H1 (cell line): ENCODE data around the gene CPT2. TPM values are rescaled to one million over a fixed set of nuclear protein-coding genes. Genes with fewer than 3 reads are reported as not detected.

Experiments used
- CTCF ChIA-PET: fragments of 300-600 bp; sonication (Branson Sonifier 250); formaldehyde crosslinking; loops from one replicate; lab custom pipeline; 2021; ENCODE audit not compliant: partially characterized antibody; lab: Charles Lee
- POLR2A ChIA-PET: fragments of 300-600 bp; sonication (Branson Sonifier 250); formaldehyde crosslinking; loops from one replicate; lab custom pipeline; 2021; ENCODE audit warnings: inconsistent platforms; ENCODE audit not compliant: partially characterized antibody; lab: Charles Lee
- DNase-seq, 2 experiments: peaks; one replicate each; pipeline versions ENCODE4 v3.0.0 to v3.0.0-alpha.2; 2010 to 2022; ENCODE audit warnings: low spot score in 2 of 2, low read depth in 1 of 2, mixed read lengths in 1 of 2
- FAIRE-seq: peaks from 2 replicates; lab custom pipeline; 2011; peaks lifted over from hg19 to GRCh38; lab: Jason Lieb, UNC
- H2AFZ ChIP-seq: 2 replicates; pipeline ENCODE4 v1.8.1; 2012; ENCODE audit warnings: low read length, inconsistent platforms
- H2AK5ac ChIP-seq: 2 replicates; pipeline ENCODE4 v1.6.1; 2013; ENCODE audit warnings: low read depth, low read length
- H2BK120ac ChIP-seq: replicated peaks from 2 replicates; pipeline ENCODE3; 2013; ENCODE audit warnings: low read depth, low read length, inconsistent platforms
- H2BK12ac ChIP-seq: 2 replicates; pipeline ENCODE4 v1.6.1; 2013; ENCODE audit warnings: low read depth, low read length
- H2BK15ac ChIP-seq: 2 replicates; pipeline ENCODE4 v1.6.1; 2013; ENCODE audit warnings: low read length
- H2BK20ac ChIP-seq: 2 replicates; pipeline ENCODE4 v1.6.1; 2013; ENCODE audit warnings: low read length
- H2BK5ac ChIP-seq: 2 replicates; pipeline ENCODE4 v1.6.1; 2013; ENCODE audit warnings: low read depth, low read length
- H3K14ac ChIP-seq: 2 replicates; pipeline ENCODE4 v1.6.1; 2013; ENCODE audit warnings: inconsistent platforms; ENCODE audit not compliant: insufficient read length
- H3K18ac ChIP-seq: 2 replicates; pipeline ENCODE4 v1.6.1; 2013; ENCODE audit warnings: low read length; ENCODE audit errors: extremely low read depth
- H3K23ac ChIP-seq: 2 replicates; pipeline ENCODE4 v1.6.1; 2013; ENCODE audit warnings: inconsistent platforms; ENCODE audit not compliant: insufficient read length
- H3K23me2 ChIP-seq: 2 replicates; pipeline ENCODE4 v1.6.1; 2013; ENCODE audit warnings: low read depth, low read length
- H3K27ac ChIP-seq: 2 replicates; pipeline ENCODE4 v1.6.1; 2011; ENCODE audit warnings: low read depth, low read length, inconsistent platforms
- H3K27me3 ChIP-seq, 4 experiments: replicated peaks in 1 of 4; 1 replicate in 1 of 4; 2 replicates in 3 of 4; pipeline versions ENCODE4 v1.6.1 to v1.8.1; 2011 to 2013; ENCODE audit warnings: low read length in 3 of 4, mild to moderate bottlenecking in 3 of 4, inconsistent platforms in 2 of 4, mixed read lengths in 2 of 4, moderate library complexity in 1 of 4; ENCODE audit not compliant: control insufficient read depth in 3 of 4, insufficient read depth in 3 of 4; ENCODE audit errors: extremely low read depth in 1 of 4
- H3K36me3 ChIP-seq, 4 experiments: 2 replicates each; pipeline versions ENCODE4 v1.6.1 to v1.8.1; 2011 to 2013; ENCODE audit warnings: mild to moderate bottlenecking in 4 of 4, low read length in 3 of 4, moderate library complexity in 2 of 4, control low read depth in 1 of 4, inconsistent platforms in 1 of 4; ENCODE audit not compliant: insufficient read depth in 4 of 4, control insufficient read depth in 2 of 4
- H3K4ac ChIP-seq: replicated peaks from 2 replicates; pipeline ENCODE3; 2013; ENCODE audit warnings: low read length, low read depth, mixed read lengths, inconsistent platforms; ENCODE audit not compliant: insufficient read length
- H3K4me1 ChIP-seq, 4 experiments: replicated peaks in 1 of 4; 1 replicate in 1 of 4; 2 replicates in 3 of 4; pipeline versions ENCODE4 v1.6.1 to v1.8.1; 2011 to 2013; ENCODE audit warnings: low read length in 3 of 4, inconsistent platforms in 2 of 4, mixed read lengths in 1 of 4; ENCODE audit not compliant: insufficient read depth in 4 of 4, control insufficient read depth in 3 of 4
- H3K4me2 ChIP-seq, 2 experiments: 2 replicates each; pipeline versions ENCODE4 v1.6.1 to v1.8.1; 2011 to 2013; ENCODE audit warnings: low read depth in 2 of 2, low read length in 2 of 2, control low read depth in 1 of 2, inconsistent platforms in 1 of 2, mild to moderate bottlenecking in 1 of 2; ENCODE audit not compliant: insufficient read depth in 1 of 2
- H3K4me3 ChIP-seq, 4 experiments: fragments of 200-600, 300-600 bp in 1 of 4; sonication (generic), shearing (Covaris generic), sonication (Bioruptor Twin) in 1 of 4; 2 replicates each; pipeline versions ENCODE4 v1.5.1 to v1.8.1; 2011 to 2016; ENCODE audit warnings: low read length in 4 of 4, low read depth in 3 of 4, control low read depth in 2 of 4, inconsistent platforms in 2 of 4, mild to moderate bottlenecking in 2 of 4, mixed read lengths in 1 of 4, moderate library complexity in 1 of 4; ENCODE audit not compliant: insufficient read depth in 2 of 4; ENCODE audit errors: extremely low read depth in 1 of 4
- H3K56ac ChIP-seq: replicated peaks from 2 replicates; pipeline ENCODE3; 2013; ENCODE audit warnings: low read depth, mild to moderate bottlenecking, mixed read lengths, low read length, inconsistent platforms; ENCODE audit not compliant: insufficient read length
- H3K79me1 ChIP-seq: 2 replicates; pipeline ENCODE4 v1.6.1; 2013; ENCODE audit warnings: low read depth, low read length, control low read depth
- H3K79me2 ChIP-seq, 2 experiments: 2 replicates each; pipeline versions ENCODE4 v1.6.1 to v1.8.1; 2012 to 2013; ENCODE audit warnings: low read length in 2 of 2, mild to moderate bottlenecking in 2 of 2, inconsistent platforms in 1 of 2; ENCODE audit not compliant: insufficient read depth in 2 of 2, control insufficient read depth in 1 of 2
- H3K9ac ChIP-seq, 4 experiments: replicated peaks in 1 of 4; 1 replicate in 1 of 4; 2 replicates in 3 of 4; pipeline versions ENCODE4 v1.6.1 to v1.8.1; 2011 to 2013; ENCODE audit warnings: low read depth in 3 of 4, low read length in 3 of 4, control low read depth in 2 of 4, mild to moderate bottlenecking in 2 of 4, moderate library complexity in 2 of 4, inconsistent platforms in 1 of 4; ENCODE audit errors: extremely low read depth in 1 of 4
- H3K9me3 ChIP-seq, 2 experiments: 2 replicates each; pipeline versions ENCODE4 v1.6.1 to v1.8.1; 2012 to 2013; ENCODE audit warnings: mild to moderate bottlenecking in 2 of 2, moderate library complexity in 2 of 2, control low read depth in 1 of 2, inconsistent platforms in 1 of 2, low read depth in 1 of 2, low read length in 1 of 2, mixed read lengths in 1 of 2; ENCODE audit not compliant: insufficient read depth in 2 of 2
- H4K20me1 ChIP-seq, 2 experiments: replicated peaks in 1 of 2; 2 replicates each; pipeline versions ENCODE3 to v1.8.1; 2011 to 2013; ENCODE audit warnings: inconsistent platforms in 2 of 2, low read length in 2 of 2, mild to moderate bottlenecking in 1 of 2; ENCODE audit not compliant: insufficient read depth in 2 of 2, control insufficient read depth in 1 of 2
- H4K5ac ChIP-seq: 2 replicates; pipeline ENCODE4 v1.6.1; 2013; ENCODE audit warnings: low read length, low read depth, mixed read lengths, inconsistent platforms; ENCODE audit not compliant: insufficient read length
- H4K8ac ChIP-seq: 2 replicates; pipeline ENCODE4 v1.8.0; 2013; ENCODE audit warnings: mild to moderate bottlenecking, moderate library complexity, low read length, inconsistent platforms; ENCODE audit not compliant: insufficient read depth; ENCODE audit errors: extremely low read depth
- H4K91ac ChIP-seq: replicated peaks from 2 replicates; pipeline ENCODE3; 2013; ENCODE audit warnings: low read length, mixed read lengths, inconsistent platforms; ENCODE audit not compliant: insufficient read length
- ASH2L ChIP-seq: fragments of 200-600, 300-600 bp; sonication (generic); IDR thresholded peaks from one replicate; pipeline ENCODE4 v1.7.1; 2017; ENCODE audit warnings: low read length
- BRCA1 ChIP-seq: IDR thresholded peaks from 2 replicates; pipeline ENCODE4 v1.6.1; 2012; ENCODE audit warnings: low read depth, low read length, improper control_type of control experiment
- CBX5 ChIP-seq: fragments of 300-800, 300-1000 bp; sonication (generic); IDR thresholded peaks from 2 replicates; pipeline ENCODE4 v1.7.1; 2016; ENCODE audit warnings: antibody characterized with exemption, low read length, low read depth
- CHD2 ChIP-seq: IDR thresholded peaks from 2 replicates; pipeline ENCODE4 v1.6.1; 2012; ENCODE audit warnings: low read length, improper control_type of control experiment
- CTBP2 ChIP-seq: IDR thresholded peaks from 2 replicates; pipeline ENCODE4 v1.7.0; 2011; ENCODE audit warnings: borderline replicate concordance, mild to moderate bottlenecking, moderate library complexity, mixed read lengths, low read length; ENCODE audit not compliant: insufficient read depth, insufficient read length
- EP300 ChIP-seq, 2 experiments: IDR thresholded peaks; 1 replicate in 1 of 2; 2 replicates in 1 of 2; pipeline ENCODE4 v1.6.1; 2011 to 2012; ENCODE audit warnings: low read depth in 2 of 2, low read length in 2 of 2, mild to moderate bottlenecking in 2 of 2, borderline replicate concordance in 1 of 2, inconsistent platforms in 1 of 2, moderate library complexity in 1 of 2
- NANOG ChIP-seq: IDR thresholded peaks from 2 replicates; pipeline ENCODE4 v1.6.1; 2011; ENCODE audit warnings: low read length, low read depth, mild to moderate bottlenecking, inconsistent platforms; ENCODE audit not compliant: insufficient read depth, poor library complexity, severe bottlenecking
- POLR2A ChIP-seq, 2 experiments: IDR thresholded peaks; 1 replicate in 1 of 2; 2 replicates in 1 of 2; pipeline ENCODE4 v1.6.1; 2011; ENCODE audit warnings: low read depth in 2 of 2, low read length in 2 of 2, mild to moderate bottlenecking in 2 of 2; ENCODE audit errors: control extremely low read depth in 1 of 2
- RFX5 ChIP-seq: IDR thresholded peaks from 2 replicates; pipeline ENCODE4 v1.6.1; 2011; ENCODE audit warnings: low read depth, low read length, improper control_type of control experiment, borderline replicate concordance
- SAP30 ChIP-seq: fragments of 300-600 bp; sonication (generic); IDR thresholded peaks from 2 replicates; pipeline ENCODE4 v1.7.1; 2012; ENCODE audit warnings: low read length, moderate library complexity, mild to moderate bottlenecking, inconsistent platforms; ENCODE audit not compliant: insufficient read depth, insufficient replicate concordance
- SIRT6 ChIP-seq: IDR thresholded peaks from one replicate; pipeline ENCODE4 v1.7.1; 2012; ENCODE audit warnings: low read length, inconsistent platforms
- SUZ12 ChIP-seq: fragments of 200-600 bp; sonication (generic); IDR thresholded peaks from 2 replicates; pipeline ENCODE4 v1.6.1; 2012; ENCODE audit warnings: mild to moderate bottlenecking, inconsistent platforms, low read length, moderate library complexity, mixed read lengths
- TAF1 ChIP-seq: IDR thresholded peaks from 2 replicates; pipeline ENCODE4 v1.6.1; 2011; ENCODE audit warnings: mild to moderate bottlenecking, low read depth, low read length
- WGBS, 2 experiments: shearing (Covaris generic) in 1 of 2; methylation state at CpG; one replicate each; pipeline versions ENCODE4 v1.1.6 to v1.1.7; 2013 to 2015; ENCODE audit warnings: low lambda C conversion rate in 2 of 2, mixed read lengths in 2 of 2, inconsistent platforms in 1 of 2, low coverage in 1 of 2, missing lambda C conversion rate in 1 of 2; ENCODE audit not compliant: insufficient replicate concordance in 2 of 2, insufficient coverage in 1 of 2, insufficient read length in 1 of 2; ENCODE audit errors: extremely low coverage in 1 of 2, missing lambda C conversion rate in 1 of 2; 5-methylcytosine and 5-hydroxymethylcytosine counted together
- polyA plus RNA-seq, 7 experiments: library from polyadenylated mRNA; depleted of rRNA in 3 of 7; stranded (reverse) in 5 of 7; unstranded in 2 of 7; fragments of >200 nt in 5 of 7; fragments of 200-250 nt in 2 of 7; gene quantifications; 1 replicate in 5 of 7; 2 replicates in 1 of 7; 4 replicates in 1 of 7; pipeline versions ENCODE4 v1.2.1 to v1.2.3, GENCODE V29; 2011 to 2013; ENCODE audit warnings: missing spikeins in 2 of 7, mixed read lengths in 2 of 7
- total RNA-seq: library from RNA; stranded (reverse); fragmentation: NEBNext Ultra II Directional; extraction: Animal tissue kit (Norgen Biotek cat#: 25700); gene quantifications from 2 replicates; pipeline ENCODE4 v1.2.1, GENCODE V29; 2021
- TF ChIP-seq, protein P1 (sequence below): IDR thresholded peaks from 2 replicates; pipeline ENCODE4 v1.6.1; 2011; ENCODE audit warnings: low read length, improper control_type of control experiment

The CPT2 gene
- total and polyA plus RNA-seq, 2 of the 8 experiments (the other 6 are each of a cell fraction or from before 2014, with no cell fraction given) = 23.9 to 25.5 TPM

DNA sequence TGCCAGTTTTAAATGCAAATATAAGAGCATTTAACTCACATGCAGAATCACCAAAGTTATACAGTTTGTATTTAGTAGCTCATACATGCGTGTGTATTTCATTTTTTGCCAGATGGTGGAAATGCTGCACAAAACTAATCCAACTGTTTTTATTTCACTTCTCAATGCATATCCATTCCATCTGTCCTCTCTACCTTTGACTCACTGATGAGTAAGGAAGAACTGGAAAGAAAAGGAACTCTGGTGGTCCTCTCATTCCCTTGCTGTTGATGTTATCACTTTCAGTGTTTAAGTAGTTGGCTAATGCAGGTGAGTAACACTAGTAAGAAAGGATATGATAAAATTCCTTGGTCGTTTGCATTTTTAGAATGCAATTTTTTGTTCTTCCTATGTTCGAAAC, 48.5 kb upstream of the CPT2 start:
- H3K79me1 ChIP-seq = no peaks in the 10 kb centered on the region
- H3K4ac ChIP-seq = no peak overlapping the region
- H3K9ac ChIP-seq = no peak overlapping the region
- no peak overlapping the region for H3K56ac ChIP-seq
- no peak overlapping the region for H3K14ac ChIP-seq
- H3K79me2 ChIP-seq = no peaks in the 10 kb centered on the region
- H3K18ac ChIP-seq = no peak overlapping the region
- H3K9me3 ChIP-seq = no peaks in the 10 kb centered on the region
- H3K23me2 ChIP-seq = no peaks in the 10 kb centered on the region
- no peaks in the 10 kb centered on the region for H4K20me1 ChIP-seq
- H4K5ac ChIP-seq = no peak overlapping the region
- no peak overlapping the region for H3K27ac ChIP-seq
- H2AK5ac ChIP-seq = no peak overlapping the region
- H2BK12ac ChIP-seq = no peak overlapping the region
- H2BK20ac ChIP-seq = no peak overlapping the region
- no peak overlapping the region for H2BK120ac ChIP-seq
- H4K91ac ChIP-seq = no peak overlapping the region
- no peak overlapping the region for H3K23ac ChIP-seq
- no peak overlapping the region for H2BK15ac ChIP-seq
- H3K4me1 ChIP-seq = no peaks in the 10 kb centered on the region; a peak in 1 of 7 replicates
- no peak overlapping the region for H2AFZ ChIP-seq
- H3K36me3 ChIP-seq = no peaks in the 10 kb centered on the region
- no peaks in the 10 kb centered on the region for H3K27me3 ChIP-seq
- ChIA-PET CTCF (interaction anchor here (0.6 to 1.6 kb wide), 4 partner anchors 10 to 635 kb away, joined by 3 read pairs; no protein-coding TSS in a partner anchor), POLR2A (no interaction called here)
- no peak for DNase-seq
- H3K4me2 ChIP-seq = no peak overlapping the region
- FAIRE-seq = no peak
- WGBS, 2 experiments = 93% methylated on average over 3 of the region's 3 CpGs; no CpG with 5 or more reads in 1 of the 2 experiments
- H2BK5ac ChIP-seq = no peak overlapping the region
- no peak overlapping the region for H3K4me3 ChIP-seq
- H4K8ac ChIP-seq = no peak overlapping the region
- TF ChIP-seq NANOG (no peak), CHD2 (no peak), TAF1 (no peak), POLR2A (IDR thresholded peaks at IDR 0.05; ENCODE audit: control extremely low read depth in 1 of 2, low read depth in 2 of 2, low read length in 2 of 2) (no peak), SIRT6 (no peak), EP300 (IDR thresholded peaks at IDR 0.05; ENCODE audit: borderline replicate concordance in 1 of 2, low read depth in 2 of 2, low read length in 2 of 2) (no peak), BRCA1 (no peak), RFX5 (no peak), CTBP2 (no peak), SAP30 (no peak), SUZ12 (no peak), ASH2L (no peak), CBX5 (no peak)
- TF ChIP-seq, protein P1, sequence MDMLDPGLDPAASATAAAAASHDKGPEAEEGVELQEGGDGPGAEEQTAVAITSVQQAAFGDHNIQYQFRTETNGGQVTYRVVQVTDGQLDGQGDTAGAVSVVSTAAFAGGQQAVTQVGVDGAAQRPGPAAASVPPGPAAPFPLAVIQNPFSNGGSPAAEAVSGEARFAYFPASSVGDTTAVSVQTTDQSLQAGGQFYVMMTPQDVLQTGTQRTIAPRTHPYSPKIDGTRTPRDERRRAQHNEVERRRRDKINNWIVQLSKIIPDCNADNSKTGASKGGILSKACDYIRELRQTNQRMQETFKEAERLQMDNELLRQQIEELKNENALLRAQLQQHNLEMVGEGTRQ = no peak
